Activated CD8-positive, alpha-beta T cell treated with anti-CD3 and anti-CD28 coated beads for 36 hours (primary cell): Measurements from ENCODE around the gene TP53INP2. TPM values are rescaled to one million over a fixed set of nuclear protein-coding genes. Genes with fewer than 3 reads are reported as not detected.

Source experiments
- ATAC-seq: fragments of 200-7000 bp; cut with Tn5 transposase; one replicate; pipeline ENCODE4 v1.10.0; 2021; ENCODE audit warnings: mild to moderate bottlenecking, moderate library complexity
- CTCF ChIA-PET: fragments of 350-600 bp; sonication (Branson Sonifier 250); formaldehyde crosslinking; loops from one replicate; lab custom pipeline; 2021; ENCODE audit warnings: antibody characterized with exemption; lab: Charles Lee
- POLR2A ChIA-PET: fragments of 350-600 bp; sonication (Branson Sonifier 250); formaldehyde crosslinking; loops from one replicate; lab custom pipeline; 2021; ENCODE audit warnings: antibody characterized with exemption; lab: Charles Lee
- DNase-seq: peaks from one replicate; pipeline ENCODE4 v3.0.0-alpha.2; 2020
- H3K27ac Mint-ChIP-seq: one replicate; pipeline ENCODE4 v1.8.0; 2021; ENCODE audit warnings: mild to moderate bottlenecking, mixed read lengths
- H3K27me3 Mint-ChIP-seq: one replicate; pipeline ENCODE4 v1.8.0; 2021; ENCODE audit warnings: mixed read lengths
- H3K36me3 Mint-ChIP-seq: one replicate; pipeline ENCODE4 v1.8.0; 2021; ENCODE audit warnings: low read depth, mixed read lengths
- H3K4me1 Mint-ChIP-seq: one replicate; pipeline ENCODE4 v1.8.0; 2021; ENCODE audit warnings: low read depth, mixed read lengths
- H3K4me3 Mint-ChIP-seq: one replicate; pipeline ENCODE4 v1.8.0; 2021; ENCODE audit warnings: mild to moderate bottlenecking, moderate library complexity, mixed read lengths
- H3K9me3 Mint-ChIP-seq: one replicate; pipeline ENCODE4 v1.8.0; 2021; ENCODE audit warnings: mixed read lengths
- CTCF ChIP-seq: fragments of 200-600 bp; IDR thresholded peaks from one replicate; pipeline ENCODE4 v1.8.0; 2022; ENCODE audit warnings: antibody characterized with exemption, mild to moderate bottlenecking
- intact Hi-C: fragments of 100-400 bp; cut with micrococcal nuclease; formaldehyde crosslinking; loops from one replicate; pipeline ENCODE4 v1.10.0; 2022
- total RNA-seq, 2 experiments: library from RNA; stranded (reverse); gene quantifications; one replicate each; pipeline ENCODE4 v1.2.3, GENCODE V29; 2021

The TP53INP2 gene
- total RNA-seq, 2 experiments from 2014 or later = 4.0 to 4.6 TPM

DNA sequence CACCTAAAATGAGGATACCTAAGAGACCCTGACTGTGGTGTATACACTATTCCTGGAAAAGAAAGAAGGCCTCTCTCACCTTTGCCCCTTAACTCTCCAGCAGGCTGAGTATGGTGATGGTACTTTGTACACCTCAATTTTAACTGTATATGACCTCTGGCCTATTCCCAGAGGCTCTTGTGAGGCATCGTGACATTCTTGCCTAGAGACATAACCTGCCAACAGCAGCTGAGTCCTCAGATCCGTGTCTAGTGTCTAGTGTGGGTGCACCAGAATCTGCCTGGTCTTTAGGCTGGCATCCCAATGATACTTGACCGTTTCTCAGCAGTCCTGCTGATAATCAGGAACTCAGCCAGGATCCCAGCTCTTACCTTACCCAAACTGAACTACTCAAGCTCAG lies 20.0 kb downstream of the TP53INP2 start:
- intact Hi-C loops = no loop called here
- POLR2A ChIA-PET = no interaction called here
- no peaks in the 10 kb centered on the region for H3K9me3 Mint-ChIP-seq
- CTCF ChIA-PET = no interaction called here
- peaks cover 17% of the 10 kb centered on the region for H3K36me3 Mint-ChIP-seq
- no peaks in the 10 kb centered on the region for H3K27me3 Mint-ChIP-seq
- H3K27ac Mint-ChIP-seq = no peak overlapping the region
- H3K4me1 Mint-ChIP-seq = peaks cover 11% of the 10 kb centered on the region
- no peak overlapping the region for H3K4me3 Mint-ChIP-seq
- no peak for ATAC-seq
- no peak for DNase-seq
- no peak for TF ChIP-seq CTCF

- Mint-ChIP-seq H3K27me3 (no peaks in the 10 kb centered on the region), H3K27ac (no peak overlapping the region), H3K4me3 (no peak overlapping the region), H3K36me3 (peaks cover 19% of the 10 kb centered on the region), H3K4me1 (no peaks in the 10 kb centered on the region), H3K9me3 (no peaks in the 10 kb centered on the region)
- POLR2A ChIA-PET = no interaction called here
- CTCF ChIA-PET = interaction anchor here (1.0 to 1.1 kb wide), 3 partner anchors 14 to 41 kb away, joined by 3 to 5 read pairs (median 4); no protein-coding TSS in a partner anchor
- no peak for TF ChIP-seq CTCF
- ATAC-seq = no peak
- intact Hi-C loops = no loop called here
- no peak for DNase-seq
Measured at GRCh38 chr20:34729416-34729815, 25.3 kb downstream of the TP53INP2 start.

- DNase-seq (no peak), ATAC-seq (no peak)
- no peaks in the 10 kb centered on the region for H3K9me3 Mint-ChIP-seq
- no peaks in the 10 kb centered on the region for H3K27me3 Mint-ChIP-seq
- no peak overlapping the region for H3K27ac Mint-ChIP-seq
- H3K4me3 Mint-ChIP-seq = no peak overlapping the region
- no peak for TF ChIP-seq CTCF
- intact Hi-C loops = no loop called here
- POLR2A ChIA-PET = interaction anchor here (0.6 kb wide), 1 partner anchor 518 kb away, joined by 3 read pairs; no protein-coding TSS in a partner anchor
- no peaks in the 10 kb centered on the region for H3K4me1 Mint-ChIP-seq
- peaks cover 6% of the 10 kb centered on the region for H3K36me3 Mint-ChIP-seq
- CTCF ChIA-PET = interaction anchor here (1.2 to 1.8 kb wide), 3 partner anchors 37 to 420 kb away, joined by 4 to 5 read pairs (median 4); no protein-coding TSS in a partner anchor
Measured at GRCh38 chr20:34732523-34732922, 28.4 kb downstream of the TP53INP2 start.

DNA sequence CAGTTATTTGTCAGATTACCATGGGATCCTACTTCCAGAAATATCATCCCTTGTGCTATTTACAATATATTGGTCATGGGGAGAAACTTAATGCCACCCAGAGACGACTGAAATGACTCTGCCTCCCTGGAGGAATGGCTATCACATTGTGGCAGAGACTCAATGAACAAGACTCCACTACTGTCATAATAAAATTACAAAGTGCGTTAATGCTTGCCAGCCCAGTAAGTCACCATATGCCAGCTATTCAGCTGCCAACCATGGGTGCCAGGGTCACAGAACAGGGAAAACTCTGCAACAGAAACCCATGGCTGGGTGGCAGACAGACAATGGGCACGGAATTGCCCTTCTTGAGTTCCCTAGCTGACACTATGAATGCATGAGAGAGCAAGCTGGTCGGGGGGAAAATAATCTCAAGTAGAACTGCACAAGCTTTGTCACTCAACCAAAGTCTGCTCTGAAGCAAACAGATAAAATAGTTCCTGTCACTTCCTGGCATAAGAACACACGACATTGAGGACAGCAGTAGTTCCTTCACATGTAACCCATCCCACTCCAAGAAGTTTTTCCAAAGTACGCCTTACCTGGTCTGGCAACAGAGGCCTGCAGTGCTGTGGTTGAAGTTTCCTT lies 32.1 kb downstream of the TP53INP2 start:
- POLR2A ChIA-PET = interaction anchor here (0.8 kb wide), 1 partner anchor 29 kb away, joined by 4 read pairs; no protein-coding TSS in a partner anchor
- Mint-ChIP-seq H3K4me3 (no peak overlapping the region), H3K4me1 (no peaks in the 10 kb centered on the region), H3K9me3 (no peaks in the 10 kb centered on the region), H3K27ac (no peak overlapping the region), H3K27me3 (no peaks in the 10 kb centered on the region), H3K36me3 (peaks cover 9% of the 10 kb centered on the region)
- intact Hi-C loops = no loop called here
- CTCF ChIA-PET = no interaction called here
- DNase-seq (no peak), ATAC-seq (no peak)
- no peak for TF ChIP-seq CTCF

- no peaks in the 10 kb centered on the region for H3K9me3 Mint-ChIP-seq
- H3K27ac Mint-ChIP-seq = no peak overlapping the region
- intact Hi-C loops = no loop called here
- H3K4me1 Mint-ChIP-seq = peaks cover 5% of the 10 kb centered on the region
- TF ChIP-seq CTCF = no peak
- ChIA-PET POLR2A (no interaction called here), CTCF (no interaction called here)
- ATAC-seq = no peak
- peaks cover 23% of the 10 kb centered on the region for H3K36me3 Mint-ChIP-seq
- no peak for DNase-seq
- no peak overlapping the region for H3K4me3 Mint-ChIP-seq
- H3K27me3 Mint-ChIP-seq = no peaks in the 10 kb centered on the region
Measured at GRCh38 chr20:34743039-34743438, 38.9 kb downstream of the TP53INP2 start.
